Endothelial cell of umbilical vein (primary cell): ENCODE data around the gene PIAS2.

Source experiments
- EZH2 ChIP-seq: IDR thresholded peaks from 2 replicates; pipeline ENCODE4 v1.6.1; 2012; ENCODE audit warnings: borderline replicate concordance, low read depth, mild to moderate bottlenecking, moderate library complexity, low read length, inconsistent platforms; ENCODE audit not compliant: severe bottlenecking
- FOS ChIP-seq: IDR thresholded peaks from 2 replicates; pipeline ENCODE4 v1.6.1; 2011; ENCODE audit warnings: mild to moderate bottlenecking, low read length, moderate library complexity, borderline replicate concordance; ENCODE audit not compliant: insufficient read depth
- GATA2 ChIP-seq: IDR thresholded peaks from 2 replicates; pipeline ENCODE4 v1.7.0; 2011; ENCODE audit warnings: low read depth, mild to moderate bottlenecking, moderate library complexity, mixed read lengths, low read length; ENCODE audit not compliant: insufficient read length, insufficient read depth
- JUN ChIP-seq: IDR thresholded peaks from 2 replicates; pipeline ENCODE4 v1.6.1; 2011; ENCODE audit warnings: borderline replicate concordance, low read depth; ENCODE audit not compliant: insufficient read length, insufficient read depth
- MYC ChIP-seq: IDR thresholded peaks from one replicate; pipeline ENCODE4 v1.6.1; 2011; ENCODE audit warnings: mild to moderate bottlenecking, low read depth, low read length
- POLR2A ChIP-seq: IDR thresholded peaks from 2 replicates; pipeline ENCODE4 v1.6.1; 2012; ENCODE audit warnings: low read depth, mild to moderate bottlenecking, control low read depth, low read length
- POLR2AphosphoS5 ChIP-seq: IDR thresholded peaks from 2 replicates; pipeline ENCODE4 v1.6.1; 2012; ENCODE audit warnings: low read depth, mild to moderate bottlenecking, control low read depth, low read length, moderate library complexity; ENCODE audit not compliant: insufficient read depth
- TF ChIP-seq, protein P1 (sequence below), 2 donors: IDR thresholded peaks; 1 replicate in 1 of 2; 2 replicates in 1 of 2; pipeline ENCODE4 v1.5.1; 2011; ENCODE audit warnings: low read length in 2 of 2, mild to moderate bottlenecking in 2 of 2, moderate library complexity in 2 of 2, control low read depth in 1 of 2, inconsistent platforms in 1 of 2, low read depth in 1 of 2; ENCODE audit not compliant: insufficient read depth in 1 of 2; ENCODE audit errors: extremely low read depth in 1 of 2
- TF ChIP-seq, protein P2 (sequence below): IDR thresholded peaks from 2 replicates; pipeline ENCODE4 v1.6.1; 2011; ENCODE audit not compliant: insufficient read depth, insufficient read length

DNA sequence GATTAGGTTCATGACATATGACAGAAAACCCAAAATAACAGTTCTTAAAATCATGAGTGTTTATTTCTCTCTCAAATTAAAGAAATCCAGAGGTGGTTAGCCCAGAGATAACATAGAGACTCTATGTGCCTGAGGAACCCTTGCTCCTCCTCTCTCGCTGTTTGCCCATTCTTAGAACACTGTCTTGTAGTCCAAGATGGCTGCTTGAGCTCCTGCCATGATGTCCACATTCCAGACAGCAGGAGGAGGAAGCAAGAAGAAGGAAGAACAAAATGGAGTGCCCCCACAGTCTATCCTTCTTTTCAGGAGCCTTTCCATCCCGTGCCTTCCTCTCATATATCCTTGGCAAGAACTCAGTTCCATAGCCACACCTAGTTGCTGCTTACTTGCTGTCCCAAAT lies 146.6 kb downstream of the PIAS2 start:
- TF ChIP-seq, protein P1, sequence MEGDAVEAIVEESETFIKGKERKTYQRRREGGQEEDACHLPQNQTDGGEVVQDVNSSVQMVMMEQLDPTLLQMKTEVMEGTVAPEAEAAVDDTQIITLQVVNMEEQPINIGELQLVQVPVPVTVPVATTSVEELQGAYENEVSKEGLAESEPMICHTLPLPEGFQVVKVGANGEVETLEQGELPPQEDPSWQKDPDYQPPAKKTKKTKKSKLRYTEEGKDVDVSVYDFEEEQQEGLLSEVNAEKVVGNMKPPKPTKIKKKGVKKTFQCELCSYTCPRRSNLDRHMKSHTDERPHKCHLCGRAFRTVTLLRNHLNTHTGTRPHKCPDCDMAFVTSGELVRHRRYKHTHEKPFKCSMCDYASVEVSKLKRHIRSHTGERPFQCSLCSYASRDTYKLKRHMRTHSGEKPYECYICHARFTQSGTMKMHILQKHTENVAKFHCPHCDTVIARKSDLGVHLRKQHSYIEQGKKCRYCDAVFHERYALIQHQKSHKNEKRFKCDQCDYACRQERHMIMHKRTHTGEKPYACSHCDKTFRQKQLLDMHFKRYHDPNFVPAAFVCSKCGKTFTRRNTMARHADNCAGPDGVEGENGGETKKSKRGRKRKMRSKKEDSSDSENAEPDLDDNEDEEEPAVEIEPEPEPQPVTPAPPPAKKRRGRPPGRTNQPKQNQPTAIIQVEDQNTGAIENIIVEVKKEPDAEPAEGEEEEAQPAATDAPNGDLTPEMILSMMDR (IDR thresholded peaks at IDR 0.05; ENCODE audit: extremely low read depth in 1 of 2, insufficient read depth in 1 of 2, low read depth in 1 of 2, low read length in 2 of 2) = no peak
- no peak for TF ChIP-seq POLR2A
- no peak for TF ChIP-seq MYC
- TF ChIP-seq POLR2AphosphoS5 = no peak
- TF ChIP-seq, protein P2, sequence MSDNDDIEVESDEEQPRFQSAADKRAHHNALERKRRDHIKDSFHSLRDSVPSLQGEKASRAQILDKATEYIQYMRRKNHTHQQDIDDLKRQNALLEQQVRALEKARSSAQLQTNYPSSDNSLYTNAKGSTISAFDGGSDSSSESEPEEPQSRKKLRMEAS = no peak
- no peak for TF ChIP-seq GATA2
- TF ChIP-seq EZH2 = no peak
- no peak for TF ChIP-seq FOS
- no peak for TF ChIP-seq JUN
